MM.1S (cell line): ENCODE data around the gene TMEM141.

ENCODE experiments used
- EZH2 ChIP-seq: fragments of 300-600 bp; sonication (generic); optimal IDR thresholded peaks from 2 replicates; pipeline ENCODE3; 2017; ENCODE audit warnings: low read depth, mild to moderate bottlenecking, antibody characterized with exemption, low read length, mixed read lengths
- EZH2phosphoT487 ChIP-seq: fragments of 300-600 bp; sonication (generic); IDR thresholded peaks from 2 replicates; pipeline ENCODE4 v1.6.1; 2018; ENCODE audit warnings: antibody characterized with exemption, low read length
- TF ChIP-seq, protein P1 (sequence below): fragments of 300-600 bp; sonication (generic); IDR thresholded peaks from 2 replicates; pipeline ENCODE4 v1.5.1; 2016; ENCODE audit warnings: antibody characterized with exemption, low read length, mixed read lengths

DNA sequence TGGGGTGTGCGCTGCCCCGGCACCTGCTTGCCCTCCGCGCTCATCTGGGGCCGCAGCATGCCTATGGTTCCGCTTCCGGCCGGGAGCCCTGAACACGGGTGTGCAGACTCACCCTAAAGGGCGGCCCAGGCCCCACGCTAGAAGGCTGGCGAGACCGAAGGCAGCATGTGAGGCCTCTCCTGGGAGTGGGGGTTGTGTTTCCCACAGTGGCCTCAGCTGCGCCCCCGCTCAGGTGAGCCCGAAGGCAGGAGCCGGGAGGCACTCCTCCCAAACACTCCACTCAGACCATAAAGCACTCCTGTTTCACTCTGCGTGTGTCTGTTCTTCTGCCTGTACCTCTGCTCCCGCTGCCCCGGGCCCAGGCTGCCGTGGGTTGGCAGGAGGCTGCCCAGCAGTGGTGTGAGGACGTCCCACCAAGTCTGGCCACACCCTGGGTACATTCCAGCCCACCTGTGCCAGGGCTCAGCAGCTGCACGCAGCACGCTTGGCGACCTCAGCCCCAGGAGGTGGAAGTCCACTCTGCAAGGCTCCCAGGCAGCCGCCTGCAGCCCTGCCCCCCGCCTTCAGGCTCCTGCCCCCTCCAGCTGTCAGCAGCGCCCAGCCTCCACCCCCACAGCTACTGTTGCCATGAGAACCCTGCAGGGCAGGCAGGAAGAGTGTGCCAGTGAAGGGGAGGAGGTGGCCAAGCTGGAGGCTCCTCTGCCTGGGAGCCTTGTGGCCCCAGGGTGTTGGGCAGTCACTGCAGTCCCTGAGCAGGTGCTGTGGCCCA lies 49.9 kb downstream of the TMEM141 start:
- TF ChIP-seq, protein P1, sequence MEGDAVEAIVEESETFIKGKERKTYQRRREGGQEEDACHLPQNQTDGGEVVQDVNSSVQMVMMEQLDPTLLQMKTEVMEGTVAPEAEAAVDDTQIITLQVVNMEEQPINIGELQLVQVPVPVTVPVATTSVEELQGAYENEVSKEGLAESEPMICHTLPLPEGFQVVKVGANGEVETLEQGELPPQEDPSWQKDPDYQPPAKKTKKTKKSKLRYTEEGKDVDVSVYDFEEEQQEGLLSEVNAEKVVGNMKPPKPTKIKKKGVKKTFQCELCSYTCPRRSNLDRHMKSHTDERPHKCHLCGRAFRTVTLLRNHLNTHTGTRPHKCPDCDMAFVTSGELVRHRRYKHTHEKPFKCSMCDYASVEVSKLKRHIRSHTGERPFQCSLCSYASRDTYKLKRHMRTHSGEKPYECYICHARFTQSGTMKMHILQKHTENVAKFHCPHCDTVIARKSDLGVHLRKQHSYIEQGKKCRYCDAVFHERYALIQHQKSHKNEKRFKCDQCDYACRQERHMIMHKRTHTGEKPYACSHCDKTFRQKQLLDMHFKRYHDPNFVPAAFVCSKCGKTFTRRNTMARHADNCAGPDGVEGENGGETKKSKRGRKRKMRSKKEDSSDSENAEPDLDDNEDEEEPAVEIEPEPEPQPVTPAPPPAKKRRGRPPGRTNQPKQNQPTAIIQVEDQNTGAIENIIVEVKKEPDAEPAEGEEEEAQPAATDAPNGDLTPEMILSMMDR, result no peak
- TF ChIP-seq EZH2, result no peak
- TF ChIP-seq EZH2phosphoT487, result no peak
